Suppressor macrophage treated with lipopolysaccharide for 1 hour (primary cell): ENCODE data around the gene PNKD.

Experiments used
- DNase-seq, 3 donors: peaks; one replicate each; pipeline ENCODE4 v3.0.0-alpha.2; 2020 to 2022

PNKD gene

GRCh38 chr2:218383892-218384519 lies 113.7 kb downstream of the PNKD start:
- peak in 2 of 3 donors; percentile 60 to 62 for DNase-seq

GRCh38 chr2:218384975-218385374 lies 114.7 kb downstream of the PNKD start:
- DNase-seq, result no peak

GRCh38 chr2:218386505-218387368 lies 116.4 kb downstream of the PNKD start:
- DNase-seq, result peak; percentile 62 to 74 (median 64)

GRCh38 chr2:218387369-218388194 lies 117.3 kb downstream of the PNKD start:
- DNase-seq, result peak; percentile 74 to 83 (median 75)

GRCh38 chr2:218389333-218390150 lies 119.2 kb downstream of the PNKD start:
- DNase-seq, result peak in 1 of 3 donors; percentile 8

GRCh38 chr2:218391202-218391601 lies 120.9 kb downstream of the PNKD start:
- DNase-seq, result peak in 1 of 3 donors; percentile 8

- DNase-seq, result peak in 1 of 3 donors; percentile 7
These were observed 122.1 kb downstream of the PNKD start for GRCh38 chr2:218392459-218392858.

GRCh38 chr2:218392891-218393462 lies 122.7 kb downstream of the PNKD start:
- peak in 1 of 3 donors; percentile 11 for DNase-seq

GRCh38 chr2:218393750-218394290 lies 123.5 kb downstream of the PNKD start:
- peak in 2 of 3 donors; percentile 52 to 53 for DNase-seq

- no peak for DNase-seq
These were observed 124.2 kb downstream of the PNKD start for GRCh38 chr2:218394298-218395089.

GRCh38 chr2:218395090-218395444 lies 124.7 kb downstream of the PNKD start:
- DNase-seq, result no peak

- no peak for DNase-seq
These were observed 125.1 kb downstream of the PNKD start for GRCh38 chr2:218395456-218395825.

- peak; percentile 96 to 99 (median 98) for DNase-seq
These were observed 125.7 kb downstream of the PNKD start for GRCh38 chr2:218395826-218396687.
